LNCaP clone FGC (cell line): ENCODE measurements around the gene PPM1H.
"Not testable (repeated sequence)": the region's sequence is repeated elsewhere in the genome, so short reads cannot be mapped to it uniquely, and the experiment has no call there.

ENCODE experiments used
- DNase-seq: peaks from one replicate; pipeline ENCODE4 v3.0.0-alpha.2; 2011; ENCODE audit warnings: low read depth
- H3K4me3 ChIP-seq: 2 replicates; pipeline ENCODE4 v1.5.1; 2011; ENCODE audit warnings: mild to moderate bottlenecking, low read depth, low read length, control low read depth
- TF ChIP-seq, protein P1 (sequence below): IDR thresholded peaks from 2 replicates; pipeline ENCODE4 v1.5.1; 2012; ENCODE audit warnings: mild to moderate bottlenecking; ENCODE audit not compliant: control insufficient read depth, insufficient read depth; ENCODE audit errors: extremely low read depth

PPM1H gene

DNA sequence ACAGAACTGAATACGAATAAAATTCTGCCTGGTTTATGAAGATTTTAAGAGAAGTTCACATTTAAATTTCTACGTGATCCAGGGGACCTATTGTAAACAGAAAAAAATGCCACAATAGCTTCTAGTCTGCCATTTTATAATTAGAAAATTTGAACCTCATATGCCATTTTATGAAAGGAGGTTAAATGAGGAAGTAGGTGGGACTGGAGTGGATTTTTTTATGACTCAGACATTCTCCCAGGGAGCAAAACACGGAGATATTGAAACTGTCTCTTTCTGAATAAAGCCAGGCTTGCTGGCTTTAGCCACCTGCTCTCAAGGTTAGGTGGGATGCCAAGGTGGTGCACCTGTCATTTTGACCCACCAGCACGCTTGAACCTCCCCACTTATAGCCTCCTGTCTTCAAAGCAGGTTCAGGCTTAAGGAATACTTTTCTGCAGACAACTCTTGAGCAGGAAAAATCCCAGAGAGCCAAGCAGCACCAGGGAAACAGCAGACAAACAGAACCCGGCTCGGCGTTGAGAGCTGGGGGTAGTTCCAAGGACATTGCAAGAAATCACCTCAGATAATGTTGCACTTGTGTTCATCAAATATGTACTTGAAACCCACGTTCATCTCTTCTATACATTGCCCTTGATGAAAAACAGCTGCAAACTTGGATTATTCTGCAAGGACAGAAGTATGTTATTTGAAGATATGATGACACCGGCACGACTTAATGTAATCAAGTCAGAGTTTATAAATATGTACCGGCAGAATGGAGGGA lies 203.7 kb downstream of the PPM1H start:
- TF ChIP-seq, protein P1, sequence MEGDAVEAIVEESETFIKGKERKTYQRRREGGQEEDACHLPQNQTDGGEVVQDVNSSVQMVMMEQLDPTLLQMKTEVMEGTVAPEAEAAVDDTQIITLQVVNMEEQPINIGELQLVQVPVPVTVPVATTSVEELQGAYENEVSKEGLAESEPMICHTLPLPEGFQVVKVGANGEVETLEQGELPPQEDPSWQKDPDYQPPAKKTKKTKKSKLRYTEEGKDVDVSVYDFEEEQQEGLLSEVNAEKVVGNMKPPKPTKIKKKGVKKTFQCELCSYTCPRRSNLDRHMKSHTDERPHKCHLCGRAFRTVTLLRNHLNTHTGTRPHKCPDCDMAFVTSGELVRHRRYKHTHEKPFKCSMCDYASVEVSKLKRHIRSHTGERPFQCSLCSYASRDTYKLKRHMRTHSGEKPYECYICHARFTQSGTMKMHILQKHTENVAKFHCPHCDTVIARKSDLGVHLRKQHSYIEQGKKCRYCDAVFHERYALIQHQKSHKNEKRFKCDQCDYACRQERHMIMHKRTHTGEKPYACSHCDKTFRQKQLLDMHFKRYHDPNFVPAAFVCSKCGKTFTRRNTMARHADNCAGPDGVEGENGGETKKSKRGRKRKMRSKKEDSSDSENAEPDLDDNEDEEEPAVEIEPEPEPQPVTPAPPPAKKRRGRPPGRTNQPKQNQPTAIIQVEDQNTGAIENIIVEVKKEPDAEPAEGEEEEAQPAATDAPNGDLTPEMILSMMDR, result no peak
- no peak overlapping the region for H3K4me3 ChIP-seq
- no peak for DNase-seq

DNA sequence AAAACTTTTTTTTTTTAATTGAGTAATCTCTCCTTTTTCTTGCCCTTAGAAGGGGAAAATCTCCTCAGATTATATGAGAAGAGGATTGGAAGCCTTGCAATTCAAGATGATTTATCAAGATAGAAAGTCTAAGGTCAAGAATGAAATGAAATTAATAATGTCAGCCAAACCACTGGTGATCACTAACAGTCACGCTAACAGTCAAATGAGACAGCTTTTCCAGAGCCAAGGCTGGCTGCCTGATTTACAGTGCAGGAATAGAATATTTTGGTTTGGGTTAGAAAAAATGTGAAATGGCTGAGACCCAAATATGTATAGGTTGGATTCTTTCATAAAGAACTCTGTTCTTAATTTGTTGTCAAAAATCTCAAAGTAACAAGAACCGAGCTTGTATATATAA lies 204.3 kb downstream of the PPM1H start:
- DNase-seq, result no peak
- TF ChIP-seq, protein P1, result no peak
- no peak overlapping the region for H3K4me3 ChIP-seq

- not testable (repeated sequence) for H3K4me3 ChIP-seq, DNase-seq
Measured at GRCh38 chr12:62729579-62730544, 205.1 kb downstream of the PPM1H start.

- no peak overlapping the region for H3K4me3 ChIP-seq
- DNase-seq, result no peak
- TF ChIP-seq, protein P1, result no peak
Measured at GRCh38 chr12:62728741-62729140, 206.2 kb downstream of the PPM1H start.

GRCh38 chr12:62726471-62726980 lies 208.4 kb downstream of the PPM1H start:
- H3K4me3 ChIP-seq, result no peak overlapping the region
- no peak for DNase-seq
- TF ChIP-seq, protein P1, result no peak

DNA sequence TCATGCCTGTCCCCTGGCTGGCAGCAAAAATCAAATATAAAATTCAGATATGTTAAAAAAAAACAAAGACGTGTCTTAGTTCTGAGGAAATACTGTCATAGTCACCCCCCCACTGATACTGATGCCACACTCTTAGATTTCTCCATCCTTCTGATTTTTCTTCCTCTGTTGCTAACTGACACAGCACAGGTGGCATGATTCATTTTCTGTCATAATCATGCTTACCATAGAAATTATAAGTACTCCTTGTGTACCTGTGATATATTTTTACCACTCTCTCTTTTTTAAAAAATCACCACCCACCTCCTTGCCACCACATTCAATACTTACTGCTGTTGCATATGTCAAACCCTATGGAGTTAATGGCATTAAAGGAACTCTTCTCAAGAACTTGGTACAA lies 209.2 kb downstream of the PPM1H start:
- TF ChIP-seq, protein P1, result no peak
- DNase-seq, result no peak
- no peak overlapping the region for H3K4me3 ChIP-seq

DNA sequence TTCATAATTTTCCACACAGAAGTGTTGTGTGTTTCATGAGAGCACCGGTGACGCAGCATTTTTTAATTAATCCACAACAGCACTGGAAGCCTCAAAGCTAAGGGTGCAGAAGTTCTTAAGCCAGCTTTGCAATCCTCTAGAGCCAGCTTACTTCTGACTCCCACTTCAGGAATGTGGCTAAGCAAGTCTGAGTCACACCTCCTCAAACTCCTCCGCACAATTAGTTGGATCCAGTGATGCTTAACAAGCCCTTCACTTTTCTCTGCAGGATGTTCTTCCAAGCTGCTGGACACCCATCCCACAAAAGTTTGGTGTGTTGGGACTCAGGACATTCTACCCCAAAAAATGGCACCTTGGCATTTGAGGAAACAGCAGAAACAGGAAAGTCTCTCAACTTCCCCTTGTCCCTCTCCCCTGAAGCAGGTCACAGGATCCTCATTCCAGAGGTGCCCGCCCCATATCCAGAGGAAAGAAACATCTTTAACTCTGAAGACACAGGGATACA lies 210.0 kb downstream of the PPM1H start:
- H3K4me3 ChIP-seq, result no peak overlapping the region
- TF ChIP-seq, protein P1, result no peak
- DNase-seq, result peak; percentile 75
